Measurements from ENCODE around the gene DOC2A.

The DOC2A gene

DNA sequence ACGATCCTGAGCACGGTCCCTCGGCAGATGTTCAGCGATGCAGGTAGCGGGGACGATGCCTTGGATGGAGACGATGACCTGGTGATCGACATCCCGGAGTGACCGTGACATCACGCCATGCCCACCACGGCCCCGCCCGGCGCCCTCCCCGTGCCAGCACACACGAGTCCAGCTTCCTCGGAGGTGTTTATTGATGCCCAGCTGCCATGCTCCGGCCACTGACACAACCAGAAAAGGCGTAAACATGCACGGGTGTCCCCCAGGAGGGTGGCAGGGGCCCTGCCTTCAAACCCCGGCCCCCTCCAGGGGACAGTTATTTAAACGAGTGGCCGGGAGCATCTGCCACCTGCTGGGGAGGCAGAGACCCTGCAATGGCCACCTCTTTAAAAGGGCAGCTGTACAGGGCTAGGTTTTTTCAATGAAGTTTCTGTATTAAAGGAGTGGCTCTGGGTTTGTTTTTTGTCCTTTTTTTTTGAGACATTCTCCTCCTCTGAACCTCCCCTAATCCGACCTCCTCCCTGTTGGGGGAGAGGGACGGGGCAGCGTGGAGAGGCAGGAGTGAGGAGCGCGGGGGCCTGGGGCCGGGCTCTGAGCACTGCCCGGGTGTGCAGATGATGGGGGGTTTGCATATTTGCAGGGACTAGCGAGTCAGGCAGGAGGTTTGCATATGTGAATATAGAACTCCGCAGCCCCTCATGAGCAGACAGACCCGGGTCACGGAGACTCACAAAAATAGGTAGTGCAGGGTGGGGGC lies 5.3 kb downstream of the DOC2A start:
- H3K9me3 ChIP-seq (ENCODE audit: control insufficient read depth, low read length) = no peaks in the 10 kb centered on the region
- H3K4me1 ChIP-seq (ENCODE audit: control insufficient read depth, insufficient read depth, low read length) = peaks cover 13% of the 10 kb centered on the region
- peaks cover 14% of the 10 kb centered on the region for H3K27me3 ChIP-seq (ENCODE audit: control insufficient read depth, insufficient read depth, low read length, poor library complexity, severe bottlenecking)
- H3K4me3 ChIP-seq (ENCODE audit: insufficient read depth, low read depth, low read length) = no peak overlapping the region
- no peaks in the 10 kb centered on the region for H3K36me3 ChIP-seq (ENCODE audit: control insufficient read depth, insufficient read depth, low read length)
- WGBS, 2 experiments = 80 to 85% methylated on average over 35 of the region's 35 CpGs
- no peak overlapping the region for H3K27ac ChIP-seq (ENCODE audit: insufficient read depth, low read depth, low read length, poor library complexity, severe bottlenecking)

DNA sequence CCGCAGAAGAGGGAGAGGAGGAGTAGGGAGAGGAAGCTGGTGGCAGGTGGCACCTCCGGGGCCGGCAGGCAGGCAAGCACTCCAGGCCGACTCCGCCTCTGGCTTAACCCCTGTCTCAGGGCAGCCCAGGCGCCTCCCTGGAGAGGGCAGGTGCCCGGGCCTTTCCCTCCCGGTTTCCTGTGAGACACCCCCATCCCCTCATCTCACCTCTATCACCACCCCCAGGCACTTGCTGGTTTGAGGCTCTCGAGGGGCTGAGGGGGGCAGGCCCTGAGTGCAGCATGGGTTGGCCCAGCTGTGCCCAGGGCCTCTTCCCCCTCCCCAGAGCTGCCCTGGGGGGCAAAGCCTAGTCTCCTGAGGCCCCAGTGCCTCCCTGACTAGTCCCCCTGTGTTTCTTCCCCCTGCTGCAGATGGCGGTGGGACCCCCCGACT lies 6.0 kb downstream of the DOC2A start:
- Histone ChIP-seq H3K4me3 (ENCODE audit: insufficient read depth, low read depth, low read length) (no peak overlapping the region), H3K4me1 (ENCODE audit: control insufficient read depth, insufficient read depth, low read length) (peaks cover 6% of the 10 kb centered on the region), H3K27me3 (ENCODE audit: control insufficient read depth, insufficient read depth, low read length, poor library complexity, severe bottlenecking) (peaks cover 7% of the 10 kb centered on the region), H3K27ac (ENCODE audit: insufficient read depth, low read depth, low read length, poor library complexity, severe bottlenecking) (no peak overlapping the region), H3K36me3 (ENCODE audit: control insufficient read depth, insufficient read depth, low read length) (no peaks in the 10 kb centered on the region), H3K9me3 (ENCODE audit: control insufficient read depth, low read length) (no peaks in the 10 kb centered on the region)
- 80% methylated on average over 11 of the region's 11 CpGs for WGBS, 2 experiments

DNA sequence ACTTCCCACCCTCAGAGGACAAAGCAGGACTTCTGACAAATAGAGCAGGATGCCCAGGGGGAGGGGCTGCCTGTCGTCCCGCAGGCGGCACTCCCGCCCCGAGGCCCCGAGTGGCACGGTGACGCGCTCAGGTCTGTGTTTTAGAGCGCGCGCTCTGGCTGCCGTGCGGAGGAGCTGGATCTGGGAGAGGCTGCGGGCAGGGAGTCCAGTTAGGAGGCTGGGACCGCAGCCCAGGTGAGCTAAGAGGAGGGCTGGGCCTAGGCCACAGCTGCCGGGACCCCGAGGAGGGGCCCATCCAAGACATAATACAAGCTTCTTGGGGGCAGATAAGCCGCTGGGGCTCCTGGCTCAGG lies 6.4 kb downstream of the DOC2A start:
- 91 to 92% methylated on average over 19 of the region's 19 CpGs for WGBS, 2 experiments
- no peak overlapping the region for H3K27ac ChIP-seq (ENCODE audit: insufficient read depth, low read depth, low read length, poor library complexity, severe bottlenecking)
- no peaks in the 10 kb centered on the region for H3K9me3 ChIP-seq (ENCODE audit: control insufficient read depth, low read length)

DNA sequence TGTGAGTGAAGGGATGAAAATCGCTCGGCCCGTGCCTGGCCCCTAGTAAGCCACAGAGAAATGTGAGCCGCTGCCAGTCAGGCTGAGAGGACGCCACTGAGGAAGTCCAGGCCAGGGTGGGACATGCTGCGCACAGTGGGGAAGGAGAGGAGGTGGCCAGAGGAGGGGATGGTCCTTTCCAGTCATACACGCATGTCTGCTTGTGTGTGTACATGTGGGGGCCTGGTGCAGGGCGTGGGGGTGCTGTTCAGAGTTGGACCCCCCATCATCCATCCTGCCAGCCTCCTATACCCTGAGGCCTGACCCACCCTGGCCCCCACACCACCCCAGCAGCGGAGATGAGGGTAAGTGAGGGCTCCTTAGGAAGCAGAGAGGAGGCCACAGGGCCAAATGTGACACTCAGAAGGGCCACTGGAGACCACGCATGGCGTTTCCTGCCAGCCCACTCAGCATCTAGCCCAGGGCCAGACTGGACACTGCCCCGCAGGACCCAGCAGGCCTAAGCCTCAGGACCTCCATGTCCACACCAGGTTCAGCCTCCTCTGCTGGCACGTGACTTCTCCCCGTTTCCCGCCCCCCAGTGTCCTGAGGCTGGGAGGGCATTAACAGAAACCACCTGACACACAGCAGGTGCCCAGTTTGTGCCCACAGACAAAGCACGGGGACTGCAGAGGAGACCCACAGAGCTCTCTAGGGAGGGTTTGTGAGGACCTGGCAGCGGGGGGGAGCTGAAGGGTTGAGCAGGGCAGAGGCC lies 7.0 kb downstream of the DOC2A start:
- Histone ChIP-seq H3K9me3 (ENCODE audit: control insufficient read depth, low read length) (no peaks in the 10 kb centered on the region), H3K4me1 (ENCODE audit: control insufficient read depth, insufficient read depth, low read length) (no peaks in the 10 kb centered on the region), H3K27me3 (ENCODE audit: control insufficient read depth, insufficient read depth, low read length, poor library complexity, severe bottlenecking) (no peaks in the 10 kb centered on the region), H3K4me3 (ENCODE audit: insufficient read depth, low read depth, low read length) (no peak overlapping the region), H3K27ac (ENCODE audit: insufficient read depth, low read depth, low read length, poor library complexity, severe bottlenecking) (no peak overlapping the region), H3K36me3 (ENCODE audit: control insufficient read depth, insufficient read depth, low read length) (no peaks in the 10 kb centered on the region)
- WGBS, 2 experiments = 90 to 92% methylated on average over 17 of the region's 17 CpGs

More for the DNA sequence above, 6.4 kb downstream of the DOC2A start:
- Histone ChIP-seq H3K4me3 (ENCODE audit: insufficient read depth, low read depth, low read length) (no peak overlapping the region), H3K4me1 (ENCODE audit: control insufficient read depth, insufficient read depth, low read length) (peaks cover 2% of the 10 kb centered on the region), H3K36me3 (ENCODE audit: control insufficient read depth, insufficient read depth, low read length) (no peaks in the 10 kb centered on the region), H3K27me3 (ENCODE audit: control insufficient read depth, insufficient read depth, low read length, poor library complexity, severe bottlenecking) (peaks cover 3% of the 10 kb centered on the region)

DNA sequence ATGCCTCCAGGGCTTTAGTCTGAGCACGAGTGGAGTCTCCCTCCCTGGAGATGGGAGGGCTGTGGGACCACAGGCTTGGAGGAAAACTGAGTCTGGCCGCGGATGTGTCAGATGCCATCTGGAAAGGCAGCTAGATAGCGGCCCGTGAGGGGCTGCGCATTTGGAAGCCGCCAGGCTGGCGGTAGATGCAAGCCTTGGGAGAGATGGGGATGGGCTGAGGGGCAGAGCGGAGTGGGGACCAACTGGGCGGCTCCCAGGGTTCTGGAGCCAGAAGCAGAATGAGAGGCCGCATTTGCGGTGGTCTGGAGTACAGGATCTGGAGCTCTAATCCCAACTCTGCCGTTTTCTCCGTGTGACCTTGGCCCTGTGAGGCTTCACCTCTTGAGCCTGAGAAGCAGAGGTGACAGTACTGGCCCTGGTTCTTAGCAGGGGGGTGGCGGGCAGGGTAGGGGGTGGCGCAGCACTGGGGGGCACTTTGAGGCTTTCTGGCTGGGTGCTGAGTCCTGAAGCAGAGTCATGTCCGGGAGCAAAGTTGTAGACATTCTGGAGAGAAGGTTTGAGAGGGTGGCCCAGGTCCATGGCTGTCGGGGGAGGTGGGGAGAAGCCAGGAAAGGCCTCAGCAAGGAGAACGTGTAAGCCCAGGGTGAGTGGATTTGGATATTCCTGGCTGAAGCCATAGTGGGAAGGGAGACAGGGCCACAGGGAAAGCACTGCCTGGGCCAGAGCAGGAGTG lies 8.0 kb downstream of the DOC2A start:
- H3K27me3 ChIP-seq (ENCODE audit: control insufficient read depth, insufficient read depth, low read length, poor library complexity, severe bottlenecking) = no peaks in the 10 kb centered on the region
- no peak overlapping the region for H3K27ac ChIP-seq (ENCODE audit: insufficient read depth, low read depth, low read length, poor library complexity, severe bottlenecking)
- no peaks in the 10 kb centered on the region for H3K36me3 ChIP-seq (ENCODE audit: control insufficient read depth, insufficient read depth, low read length)
- H3K9me3 ChIP-seq (ENCODE audit: control insufficient read depth, low read length) = no peaks in the 10 kb centered on the region
- 92% methylated on average over 19 of the region's 19 CpGs for WGBS, 2 experiments
- no peaks in the 10 kb centered on the region for H3K4me1 ChIP-seq (ENCODE audit: control insufficient read depth, insufficient read depth, low read length)
- no peak overlapping the region for H3K4me3 ChIP-seq (ENCODE audit: insufficient read depth, low read depth, low read length)

DNA sequence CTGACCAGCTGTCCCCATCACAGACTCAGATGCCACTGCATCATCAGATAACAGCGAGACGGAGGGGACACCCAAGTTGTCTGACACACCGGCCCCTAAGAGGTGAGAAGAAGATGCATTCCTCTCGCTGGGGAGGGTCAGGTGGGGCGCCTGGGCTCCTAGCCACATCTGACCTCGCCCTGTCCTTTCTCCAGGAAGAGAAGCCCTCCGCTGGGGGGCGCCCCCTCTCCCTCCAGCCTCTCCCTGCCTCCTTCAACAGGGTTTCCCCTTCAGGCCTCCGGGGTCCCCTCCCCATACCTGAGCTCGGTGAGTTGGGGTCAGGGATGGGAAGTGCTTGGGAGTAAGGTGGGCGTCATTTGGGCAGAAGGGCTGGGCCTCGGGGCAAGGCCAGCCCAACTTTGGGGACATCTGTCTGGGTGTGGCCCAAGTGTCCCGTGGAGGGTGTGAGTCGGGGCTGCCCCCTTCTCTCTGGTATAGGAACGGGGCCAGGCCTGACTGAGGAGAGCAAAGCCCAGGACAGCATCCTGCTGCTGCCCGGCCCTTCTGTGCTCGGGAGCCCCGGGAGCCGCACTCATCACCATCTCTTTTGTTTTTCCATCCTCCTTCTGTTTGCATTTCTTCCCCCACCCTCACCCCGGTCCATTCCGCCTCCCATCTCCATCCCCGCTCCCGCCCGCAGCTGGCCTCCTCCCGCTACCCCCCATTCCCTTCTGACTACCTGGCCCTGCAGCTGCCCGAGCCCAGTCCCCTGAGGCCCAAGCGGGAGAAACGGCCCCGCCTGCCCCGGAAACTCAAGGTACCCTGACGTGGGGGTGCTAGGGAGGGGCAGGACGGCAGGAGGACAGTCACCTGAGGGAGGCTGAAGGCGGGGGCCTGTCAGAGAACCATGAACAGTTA lies 9.8 kb downstream of the DOC2A start:
- 75% methylated on average over 33 of the region's 33 CpGs for WGBS, 2 experiments
- Histone ChIP-seq H3K9me3 (ENCODE audit: control insufficient read depth, low read length) (no peaks in the 10 kb centered on the region), H3K36me3 (ENCODE audit: control insufficient read depth, insufficient read depth, low read length) (no peaks in the 10 kb centered on the region), H3K4me1 (ENCODE audit: control insufficient read depth, insufficient read depth, low read length) (peaks cover 4% of the 10 kb centered on the region), H3K4me3 (ENCODE audit: insufficient read depth, low read depth, low read length) (no peak overlapping the region), H3K27ac (ENCODE audit: insufficient read depth, low read depth, low read length, poor library complexity, severe bottlenecking) (no peak overlapping the region), H3K27me3 (ENCODE audit: control insufficient read depth, insufficient read depth, low read length, poor library complexity, severe bottlenecking) (no peaks in the 10 kb centered on the region)

DNA sequence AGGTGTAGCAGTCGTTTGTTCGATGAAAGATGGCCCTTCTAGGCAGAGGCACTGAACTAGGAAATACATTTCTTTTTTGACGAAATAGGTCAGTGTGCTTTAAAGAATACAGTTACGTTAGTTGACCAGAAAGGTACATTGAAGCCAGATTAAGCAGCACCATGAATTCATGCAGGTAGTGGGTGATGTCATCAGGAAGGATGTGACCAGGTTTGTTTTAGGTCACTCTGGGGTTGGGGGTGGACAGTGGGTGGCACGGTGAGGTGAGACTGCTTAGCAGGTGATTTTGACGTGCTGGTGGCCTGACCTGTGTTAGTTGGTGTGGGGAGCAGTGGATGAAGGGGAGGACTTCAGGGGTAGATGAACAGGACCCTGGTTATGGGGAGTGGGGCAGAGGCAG lies 11.2 kb downstream of the DOC2A start:
- Histone ChIP-seq H3K36me3 (ENCODE audit: control insufficient read depth, insufficient read depth, low read length) (no peaks in the 10 kb centered on the region), H3K4me3 (ENCODE audit: insufficient read depth, low read depth, low read length) (no peak overlapping the region), H3K9me3 (ENCODE audit: control insufficient read depth, low read length) (no peaks in the 10 kb centered on the region), H3K27me3 (ENCODE audit: control insufficient read depth, insufficient read depth, low read length, poor library complexity, severe bottlenecking) (no peaks in the 10 kb centered on the region), H3K4me1 (ENCODE audit: control insufficient read depth, insufficient read depth, low read length) (peaks cover 6% of the 10 kb centered on the region), H3K27ac (ENCODE audit: insufficient read depth, low read depth, low read length, poor library complexity, severe bottlenecking) (no peak overlapping the region)
- 93 to 95% methylated on average over 6 of the region's 6 CpGs for WGBS, 2 experiments

DNA sequence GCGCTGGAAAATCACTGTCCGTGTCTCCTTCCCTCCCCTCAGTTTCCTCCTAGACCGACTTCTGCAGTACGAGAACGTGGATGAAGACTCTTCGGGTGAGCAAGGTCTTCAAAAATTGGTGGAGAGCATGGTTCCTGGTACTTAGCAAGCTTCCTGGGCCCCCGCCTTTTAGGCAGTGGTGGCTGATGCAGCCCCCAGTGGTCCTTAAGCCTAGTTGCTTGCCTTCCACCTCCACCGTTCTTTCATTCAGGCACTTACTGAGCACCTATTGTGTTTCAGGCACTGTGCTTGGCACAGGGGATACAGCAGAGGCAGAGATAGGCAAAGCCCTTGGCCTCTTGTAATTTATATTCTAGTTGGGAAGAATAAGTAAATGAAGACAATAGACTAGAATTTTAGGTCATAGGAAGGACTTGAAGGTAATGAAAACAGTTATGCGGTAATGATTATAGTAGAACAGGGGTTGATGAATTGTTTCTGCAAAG lies 14.0 kb downstream of the DOC2A start:
- Histone ChIP-seq H3K4me1 (ENCODE audit: control insufficient read depth, insufficient read depth, low read length) (peaks cover 12% of the 10 kb centered on the region), H3K4me3 (ENCODE audit: insufficient read depth, low read depth, low read length) (peak overlapping the region; percentile 90), H3K36me3 (ENCODE audit: control insufficient read depth, insufficient read depth, low read length) (peaks cover 8% of the 10 kb centered on the region), H3K27ac (ENCODE audit: insufficient read depth, low read depth, low read length, poor library complexity, severe bottlenecking) (no peak overlapping the region), H3K9me3 (ENCODE audit: control insufficient read depth, low read length) (no peaks in the 10 kb centered on the region), H3K27me3 (ENCODE audit: control insufficient read depth, insufficient read depth, low read length, poor library complexity, severe bottlenecking) (no peaks in the 10 kb centered on the region)
- WGBS, 2 experiments = 36 to 39% methylated on average over 9 of the region's 9 CpGs

DNA sequence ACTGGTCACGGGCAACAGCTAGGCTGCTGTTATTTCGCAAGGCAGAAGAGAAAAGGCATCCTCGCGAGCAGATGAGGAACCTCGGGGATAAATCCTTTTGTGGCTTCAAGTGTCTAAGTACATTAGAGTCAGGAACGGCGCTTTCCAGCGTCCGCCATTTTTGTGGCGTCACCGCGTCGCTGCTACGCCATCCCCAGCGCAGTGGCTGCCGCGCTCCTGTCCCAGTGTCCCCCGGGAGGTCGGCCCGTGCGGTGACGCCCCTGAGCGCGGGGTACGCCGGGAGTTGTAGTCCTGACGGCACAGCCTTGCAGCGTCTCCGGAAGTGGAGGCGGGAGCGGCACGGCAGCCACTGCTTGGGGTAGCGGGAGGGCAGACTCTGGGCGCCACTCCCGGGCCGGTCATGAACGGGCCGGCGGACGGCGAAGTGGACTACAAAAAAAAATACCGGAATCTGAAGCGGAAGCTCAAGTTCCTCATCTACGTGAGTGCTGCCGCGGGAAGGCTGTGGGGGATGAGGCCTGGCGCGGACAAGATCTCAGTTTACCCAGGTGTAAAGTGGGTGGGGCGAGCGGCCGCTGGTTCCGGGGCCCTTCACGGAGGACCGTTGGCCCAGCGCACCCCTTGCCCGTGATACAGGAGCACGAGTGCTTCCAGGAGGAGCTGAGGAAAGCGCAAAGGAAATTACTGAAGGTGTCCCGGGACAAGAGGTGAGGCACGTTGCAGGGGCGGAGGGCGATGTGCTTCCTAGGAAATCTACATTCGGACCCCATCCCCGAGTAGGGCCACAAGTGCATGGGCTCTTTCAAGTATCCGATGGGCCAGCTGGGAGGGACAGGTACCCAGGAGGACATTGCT lies 14.7 kb downstream of the DOC2A start, which contains the start of gene INO80E:
Gene INO80E, plus strand, starts transcription at position 331 of the 855 bp plus-strand sequence. Its CDS starts 70 bp downstream, at position 401.
- Histone ChIP-seq H3K27me3 (ENCODE audit: control insufficient read depth, insufficient read depth, low read length, poor library complexity, severe bottlenecking) (no peaks in the 10 kb centered on the region), H3K4me3 (ENCODE audit: insufficient read depth, low read depth, low read length) (peak within 1 kb of the TSS; percentile 90), H3K27ac (ENCODE audit: insufficient read depth, low read depth, low read length, poor library complexity, severe bottlenecking) (peak within 1 kb of the TSS; percentile 44), H3K36me3 (ENCODE audit: control insufficient read depth, insufficient read depth, low read length) (peaks cover 11% of the 10 kb centered on the region), H3K4me1 (ENCODE audit: control insufficient read depth, insufficient read depth, low read length) (peaks cover 12% of the 10 kb centered on the region), H3K9me3 (ENCODE audit: control insufficient read depth, low read length) (no peaks in the 10 kb centered on the region)
- 0 to 1% methylated on average over 65 of the region's 65 CpGs for WGBS, 2 experiments

Data from ectodermal cell (in vitro differentiated cells).